H1 (cell line): ENCODE measurements around the gene CTSL. TPM values are rescaled to one million over a fixed set of nuclear protein-coding genes. Genes with fewer than 3 reads are reported as not detected.

ENCODE experiments used
- CTCF ChIA-PET: fragments of 300-600 bp; sonication (Branson Sonifier 250); formaldehyde crosslinking; loops from one replicate; lab custom pipeline; 2021; ENCODE audit not compliant: partially characterized antibody; lab: Charles Lee
- POLR2A ChIA-PET: fragments of 300-600 bp; sonication (Branson Sonifier 250); formaldehyde crosslinking; loops from one replicate; lab custom pipeline; 2021; ENCODE audit warnings: inconsistent platforms; ENCODE audit not compliant: partially characterized antibody; lab: Charles Lee
- DNase-seq, 2 experiments: peaks; one replicate each; pipeline versions ENCODE4 v3.0.0 to v3.0.0-alpha.2; 2010 to 2022; ENCODE audit warnings: low spot score in 2 of 2, low read depth in 1 of 2, mixed read lengths in 1 of 2
- FAIRE-seq: peaks from 2 replicates; lab custom pipeline; 2011; peaks lifted over from hg19 to GRCh38; lab: Jason Lieb, UNC
- H2AFZ ChIP-seq: 2 replicates; pipeline ENCODE4 v1.8.1; 2012; ENCODE audit warnings: low read length, inconsistent platforms
- H2AK5ac ChIP-seq: 2 replicates; pipeline ENCODE4 v1.6.1; 2013; ENCODE audit warnings: low read depth, low read length
- H2BK120ac ChIP-seq: replicated peaks from 2 replicates; pipeline ENCODE3; 2013; ENCODE audit warnings: low read depth, low read length, inconsistent platforms
- H2BK12ac ChIP-seq: 2 replicates; pipeline ENCODE4 v1.6.1; 2013; ENCODE audit warnings: low read depth, low read length
- H2BK15ac ChIP-seq: 2 replicates; pipeline ENCODE4 v1.6.1; 2013; ENCODE audit warnings: low read length
- H2BK20ac ChIP-seq: 2 replicates; pipeline ENCODE4 v1.6.1; 2013; ENCODE audit warnings: low read length
- H2BK5ac ChIP-seq: 2 replicates; pipeline ENCODE4 v1.6.1; 2013; ENCODE audit warnings: low read depth, low read length
- H3K14ac ChIP-seq: 2 replicates; pipeline ENCODE4 v1.6.1; 2013; ENCODE audit warnings: inconsistent platforms; ENCODE audit not compliant: insufficient read length
- H3K18ac ChIP-seq: 2 replicates; pipeline ENCODE4 v1.6.1; 2013; ENCODE audit warnings: low read length; ENCODE audit errors: extremely low read depth
- H3K23ac ChIP-seq: 2 replicates; pipeline ENCODE4 v1.6.1; 2013; ENCODE audit warnings: inconsistent platforms; ENCODE audit not compliant: insufficient read length
- H3K23me2 ChIP-seq: 2 replicates; pipeline ENCODE4 v1.6.1; 2013; ENCODE audit warnings: low read depth, low read length
- H3K27ac ChIP-seq: 2 replicates; pipeline ENCODE4 v1.6.1; 2011; ENCODE audit warnings: low read depth, low read length, inconsistent platforms
- H3K27me3 ChIP-seq, 4 experiments: replicated peaks in 1 of 4; 1 replicate in 1 of 4; 2 replicates in 3 of 4; pipeline versions ENCODE4 v1.6.1 to v1.8.1; 2011 to 2013; ENCODE audit warnings: low read length in 3 of 4, mild to moderate bottlenecking in 3 of 4, inconsistent platforms in 2 of 4, mixed read lengths in 2 of 4, moderate library complexity in 1 of 4; ENCODE audit not compliant: control insufficient read depth in 3 of 4, insufficient read depth in 3 of 4; ENCODE audit errors: extremely low read depth in 1 of 4
- H3K36me3 ChIP-seq, 4 experiments: 2 replicates each; pipeline versions ENCODE4 v1.6.1 to v1.8.1; 2011 to 2013; ENCODE audit warnings: mild to moderate bottlenecking in 4 of 4, low read length in 3 of 4, moderate library complexity in 2 of 4, control low read depth in 1 of 4, inconsistent platforms in 1 of 4; ENCODE audit not compliant: insufficient read depth in 4 of 4, control insufficient read depth in 2 of 4
- H3K4ac ChIP-seq: replicated peaks from 2 replicates; pipeline ENCODE3; 2013; ENCODE audit warnings: low read length, low read depth, mixed read lengths, inconsistent platforms; ENCODE audit not compliant: insufficient read length
- H3K4me1 ChIP-seq, 4 experiments: replicated peaks in 1 of 4; 1 replicate in 1 of 4; 2 replicates in 3 of 4; pipeline versions ENCODE4 v1.6.1 to v1.8.1; 2011 to 2013; ENCODE audit warnings: low read length in 3 of 4, inconsistent platforms in 2 of 4, mixed read lengths in 1 of 4; ENCODE audit not compliant: insufficient read depth in 4 of 4, control insufficient read depth in 3 of 4
- H3K4me2 ChIP-seq, 2 experiments: 2 replicates each; pipeline versions ENCODE4 v1.6.1 to v1.8.1; 2011 to 2013; ENCODE audit warnings: low read depth in 2 of 2, low read length in 2 of 2, control low read depth in 1 of 2, inconsistent platforms in 1 of 2, mild to moderate bottlenecking in 1 of 2; ENCODE audit not compliant: insufficient read depth in 1 of 2
- H3K4me3 ChIP-seq, 4 experiments: fragments of 200-600, 300-600 bp in 1 of 4; sonication (generic), shearing (Covaris generic), sonication (Bioruptor Twin) in 1 of 4; 2 replicates each; pipeline versions ENCODE4 v1.5.1 to v1.8.1; 2011 to 2016; ENCODE audit warnings: low read length in 4 of 4, low read depth in 3 of 4, control low read depth in 2 of 4, inconsistent platforms in 2 of 4, mild to moderate bottlenecking in 2 of 4, mixed read lengths in 1 of 4, moderate library complexity in 1 of 4; ENCODE audit not compliant: insufficient read depth in 2 of 4; ENCODE audit errors: extremely low read depth in 1 of 4
- H3K56ac ChIP-seq: replicated peaks from 2 replicates; pipeline ENCODE3; 2013; ENCODE audit warnings: low read depth, mild to moderate bottlenecking, mixed read lengths, low read length, inconsistent platforms; ENCODE audit not compliant: insufficient read length
- H3K79me1 ChIP-seq: 2 replicates; pipeline ENCODE4 v1.6.1; 2013; ENCODE audit warnings: low read depth, low read length, control low read depth
- H3K79me2 ChIP-seq, 2 experiments: 2 replicates each; pipeline versions ENCODE4 v1.6.1 to v1.8.1; 2012 to 2013; ENCODE audit warnings: low read length in 2 of 2, mild to moderate bottlenecking in 2 of 2, inconsistent platforms in 1 of 2; ENCODE audit not compliant: insufficient read depth in 2 of 2, control insufficient read depth in 1 of 2
- H3K9ac ChIP-seq, 4 experiments: replicated peaks in 1 of 4; 1 replicate in 1 of 4; 2 replicates in 3 of 4; pipeline versions ENCODE4 v1.6.1 to v1.8.1; 2011 to 2013; ENCODE audit warnings: low read depth in 3 of 4, low read length in 3 of 4, control low read depth in 2 of 4, mild to moderate bottlenecking in 2 of 4, moderate library complexity in 2 of 4, inconsistent platforms in 1 of 4; ENCODE audit errors: extremely low read depth in 1 of 4
- H3K9me3 ChIP-seq, 2 experiments: 2 replicates each; pipeline versions ENCODE4 v1.6.1 to v1.8.1; 2012 to 2013; ENCODE audit warnings: mild to moderate bottlenecking in 2 of 2, moderate library complexity in 2 of 2, control low read depth in 1 of 2, inconsistent platforms in 1 of 2, low read depth in 1 of 2, low read length in 1 of 2, mixed read lengths in 1 of 2; ENCODE audit not compliant: insufficient read depth in 2 of 2
- H4K20me1 ChIP-seq, 2 experiments: replicated peaks in 1 of 2; 2 replicates each; pipeline versions ENCODE3 to v1.8.1; 2011 to 2013; ENCODE audit warnings: inconsistent platforms in 2 of 2, low read length in 2 of 2, mild to moderate bottlenecking in 1 of 2; ENCODE audit not compliant: insufficient read depth in 2 of 2, control insufficient read depth in 1 of 2
- H4K5ac ChIP-seq: 2 replicates; pipeline ENCODE4 v1.6.1; 2013; ENCODE audit warnings: low read length, low read depth, mixed read lengths, inconsistent platforms; ENCODE audit not compliant: insufficient read length
- H4K8ac ChIP-seq: 2 replicates; pipeline ENCODE4 v1.8.0; 2013; ENCODE audit warnings: mild to moderate bottlenecking, moderate library complexity, low read length, inconsistent platforms; ENCODE audit not compliant: insufficient read depth; ENCODE audit errors: extremely low read depth
- H4K91ac ChIP-seq: replicated peaks from 2 replicates; pipeline ENCODE3; 2013; ENCODE audit warnings: low read length, mixed read lengths, inconsistent platforms; ENCODE audit not compliant: insufficient read length
- POLR2A ChIP-seq, 2 experiments: IDR thresholded peaks; 1 replicate in 1 of 2; 2 replicates in 1 of 2; pipeline ENCODE4 v1.6.1; 2011; ENCODE audit warnings: low read depth in 2 of 2, low read length in 2 of 2, mild to moderate bottlenecking in 2 of 2; ENCODE audit errors: control extremely low read depth in 1 of 2
- SUZ12 ChIP-seq: fragments of 200-600 bp; sonication (generic); IDR thresholded peaks from 2 replicates; pipeline ENCODE4 v1.6.1; 2012; ENCODE audit warnings: mild to moderate bottlenecking, inconsistent platforms, low read length, moderate library complexity, mixed read lengths
- WGBS, 2 experiments: shearing (Covaris generic) in 1 of 2; methylation state at CpG; one replicate each; pipeline versions ENCODE4 v1.1.6 to v1.1.7; 2013 to 2015; ENCODE audit warnings: low lambda C conversion rate in 2 of 2, mixed read lengths in 2 of 2, inconsistent platforms in 1 of 2, low coverage in 1 of 2, missing lambda C conversion rate in 1 of 2; ENCODE audit not compliant: insufficient replicate concordance in 2 of 2, insufficient coverage in 1 of 2, insufficient read length in 1 of 2; ENCODE audit errors: extremely low coverage in 1 of 2, missing lambda C conversion rate in 1 of 2; 5-methylcytosine and 5-hydroxymethylcytosine counted together
- polyA plus RNA-seq, 7 experiments: library from polyadenylated mRNA; depleted of rRNA in 3 of 7; stranded (reverse) in 5 of 7; unstranded in 2 of 7; fragments of >200 nt in 5 of 7; fragments of 200-250 nt in 2 of 7; gene quantifications; 1 replicate in 5 of 7; 2 replicates in 1 of 7; 4 replicates in 1 of 7; pipeline versions ENCODE4 v1.2.1 to v1.2.3, GENCODE V29; 2011 to 2013; ENCODE audit warnings: missing spikeins in 2 of 7, mixed read lengths in 2 of 7
- total RNA-seq: library from RNA; stranded (reverse); fragmentation: NEBNext Ultra II Directional; extraction: Animal tissue kit (Norgen Biotek cat#: 25700); gene quantifications from 2 replicates; pipeline ENCODE4 v1.2.1, GENCODE V29; 2021

The CTSL gene
- total and polyA plus RNA-seq, 2 of the 8 experiments (the other 6 are each of a cell fraction or from before 2014, with no cell fraction given), result 34.2 to 38.2 TPM

DNA sequence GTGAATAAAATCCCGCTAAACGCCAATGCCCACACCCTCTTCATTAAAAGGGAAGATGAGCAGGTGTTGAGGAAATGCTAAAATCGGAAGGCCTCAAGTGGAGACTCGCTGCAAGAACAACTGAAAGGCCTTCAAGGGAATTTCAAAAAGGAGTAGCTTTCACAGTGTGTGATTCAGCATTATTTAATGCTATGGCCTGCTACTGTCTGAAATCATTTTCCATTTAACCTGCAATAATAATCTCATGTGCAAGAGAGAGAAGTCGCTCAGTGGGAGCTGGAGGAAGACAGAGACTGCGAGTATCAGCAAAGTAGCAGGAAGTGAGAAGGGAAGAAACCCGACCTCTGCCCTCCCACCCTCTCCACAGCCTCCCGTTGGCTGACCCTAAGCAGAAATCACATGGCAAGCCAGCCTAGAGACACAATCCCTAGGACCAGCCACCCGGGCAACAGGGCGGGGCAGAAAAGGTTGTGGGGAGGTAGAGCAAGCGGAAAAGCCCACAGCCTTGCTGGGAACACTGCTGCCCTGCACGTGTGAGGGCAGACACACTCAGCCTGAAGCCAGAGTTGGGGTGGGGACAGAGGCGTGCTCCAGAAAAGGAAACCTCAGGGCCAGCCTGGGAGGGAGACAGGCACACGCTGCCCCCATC, 39.9 kb upstream of the CTSL start:
- 88% methylated on average over 14 of the region's 14 CpGs; no CpG with 5 or more reads in 1 of the 2 experiments for WGBS, 2 experiments
- ChIA-PET CTCF (interaction anchor here (0.6 to 6.5 kb wide), 13 partner anchors 10 to 265 kb away, joined by 3 to 88 read pairs (median 8); no protein-coding TSS in a partner anchor), POLR2A (no interaction called here)
- Histone ChIP-seq H2BK5ac (peak overlapping the region; percentile 3; the same call in 1 of the 2 replicates), H3K9me3 (no peaks in the 10 kb centered on the region), H3K79me1 (no peaks in the 10 kb centered on the region; the same call in 1 of the 2 replicates), H2BK20ac (no peak overlapping the region), H3K23ac (no peak overlapping the region), H3K14ac (no peak overlapping the region), H3K23me2 (no peaks in the 10 kb centered on the region), H3K4me3 (no peak overlapping the region), H3K27me3 (no peaks in the 10 kb centered on the region), H4K20me1 (peaks cover 2 to 4% of the 10 kb centered on the region in 2 experiments), H4K8ac (no peak overlapping the region), H4K91ac (no peak overlapping the region), H3K79me2 (peaks cover 0 to 13% of the 10 kb centered on the region in 2 experiments; a peak in 2 of 4 replicates), H4K5ac (no peak overlapping the region), H3K9ac (no peak overlapping the region), H2AFZ (no peak overlapping the region), H3K27ac (no peak overlapping the region), H3K36me3 (peaks cover 5 to 46% (median 22%) of the 10 kb centered on the region in 4 experiments; a peak in 7 of 8 replicates), H3K4me2 (no peak overlapping the region), H2BK12ac (no peak overlapping the region), H3K18ac (no peak overlapping the region), H2BK120ac (no peak overlapping the region), H2AK5ac (no peak overlapping the region), H3K4ac (no peak overlapping the region), H3K4me1 (no peaks in the 10 kb centered on the region; a peak in 2 of 7 replicates), H3K56ac (no peak overlapping the region), H2BK15ac (no peak overlapping the region)
- DNase-seq (no peak), FAIRE-seq (no peak)
- TF ChIP-seq POLR2A (IDR thresholded peaks at IDR 0.05; ENCODE audit: control extremely low read depth in 1 of 2, low read depth in 2 of 2, low read length in 2 of 2), result no peak
- TF ChIP-seq SUZ12, result no peak
